ENCODE data around the gene APBA2.

GRCh38 chr15:29032229-29032625 is 146.5 kb downstream of the APBA2 start:
- TF ChIP-seq CTCF (IDR thresholded peaks at IDR 0.05) = no peak
- no peak for TF ChIP-seq EZH2phosphoT487 (IDR thresholded peaks at IDR 0.05)
- TF ChIP-seq EZH2 (IDR thresholded peaks at IDR 0.05) = no peak
